MM.1S (cell line): Measurements from ENCODE around the gene HSD17B4.

ENCODE experiments used
- EZH2 ChIP-seq: fragments of 300-600 bp; sonication (generic); optimal IDR thresholded peaks from 2 replicates; pipeline ENCODE3; 2017; ENCODE audit warnings: low read depth, mild to moderate bottlenecking, antibody characterized with exemption, low read length, mixed read lengths
- EZH2phosphoT487 ChIP-seq: fragments of 300-600 bp; sonication (generic); IDR thresholded peaks from 2 replicates; pipeline ENCODE4 v1.6.1; 2018; ENCODE audit warnings: antibody characterized with exemption, low read length
- TF ChIP-seq, protein P1 (sequence below): fragments of 300-600 bp; sonication (generic); IDR thresholded peaks from 2 replicates; pipeline ENCODE4 v1.5.1; 2016; ENCODE audit warnings: antibody characterized with exemption, low read length, mixed read lengths

DNA sequence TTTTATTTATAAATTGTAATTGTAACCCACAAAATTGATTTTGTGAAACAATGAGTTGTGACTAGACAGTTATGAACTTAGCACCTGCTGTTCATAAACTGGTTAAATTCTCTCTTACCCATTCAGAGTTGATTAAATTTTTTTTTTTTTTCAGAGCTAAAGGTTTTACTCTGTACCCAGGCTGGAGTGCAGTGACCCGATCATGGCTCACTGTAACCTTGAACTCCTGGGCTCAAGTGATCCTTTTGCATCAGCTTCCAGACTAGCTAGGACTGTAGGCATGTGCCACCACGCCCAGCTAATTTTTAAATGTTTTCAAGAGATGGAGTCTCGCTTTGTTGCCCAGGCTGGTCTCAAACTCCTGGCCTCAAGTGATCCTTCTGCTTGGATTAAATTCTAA, 1.9 kb downstream of the HSD17B4 start:
- TF ChIP-seq EZH2phosphoT487 = no peak
- TF ChIP-seq, protein P1, sequence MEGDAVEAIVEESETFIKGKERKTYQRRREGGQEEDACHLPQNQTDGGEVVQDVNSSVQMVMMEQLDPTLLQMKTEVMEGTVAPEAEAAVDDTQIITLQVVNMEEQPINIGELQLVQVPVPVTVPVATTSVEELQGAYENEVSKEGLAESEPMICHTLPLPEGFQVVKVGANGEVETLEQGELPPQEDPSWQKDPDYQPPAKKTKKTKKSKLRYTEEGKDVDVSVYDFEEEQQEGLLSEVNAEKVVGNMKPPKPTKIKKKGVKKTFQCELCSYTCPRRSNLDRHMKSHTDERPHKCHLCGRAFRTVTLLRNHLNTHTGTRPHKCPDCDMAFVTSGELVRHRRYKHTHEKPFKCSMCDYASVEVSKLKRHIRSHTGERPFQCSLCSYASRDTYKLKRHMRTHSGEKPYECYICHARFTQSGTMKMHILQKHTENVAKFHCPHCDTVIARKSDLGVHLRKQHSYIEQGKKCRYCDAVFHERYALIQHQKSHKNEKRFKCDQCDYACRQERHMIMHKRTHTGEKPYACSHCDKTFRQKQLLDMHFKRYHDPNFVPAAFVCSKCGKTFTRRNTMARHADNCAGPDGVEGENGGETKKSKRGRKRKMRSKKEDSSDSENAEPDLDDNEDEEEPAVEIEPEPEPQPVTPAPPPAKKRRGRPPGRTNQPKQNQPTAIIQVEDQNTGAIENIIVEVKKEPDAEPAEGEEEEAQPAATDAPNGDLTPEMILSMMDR = no peak
- TF ChIP-seq EZH2 = no peak
